NB4 (cell line): ENCODE data around the gene LCN15.

ENCODE experiments used
- DNase-seq: peaks from one replicate; pipeline ENCODE4 v3.0.0; 2010; ENCODE audit warnings: low read depth
- H3K4me3 ChIP-seq: one replicate; pipeline ENCODE4 v1.5.1; 2011; ENCODE audit warnings: mild to moderate bottlenecking, low read depth, low read length, moderate library complexity
- CTCF ChIP-seq: IDR thresholded peaks from one replicate; pipeline ENCODE4 v1.5.1; 2012; ENCODE audit warnings: low read depth, low read length
- MYC ChIP-seq: IDR thresholded peaks from 2 replicates; pipeline ENCODE4 v1.6.1; 2011; ENCODE audit warnings: low read depth, low read length
- POLR2A ChIP-seq: IDR thresholded peaks from 2 replicates; pipeline ENCODE4 v1.6.1; 2011; ENCODE audit warnings: mild to moderate bottlenecking; ENCODE audit not compliant: insufficient read length; ENCODE audit errors: extremely low read depth
- TF ChIP-seq, protein P1 (sequence below): IDR thresholded peaks from 2 replicates; pipeline ENCODE4 v1.6.1; 2011; ENCODE audit warnings: low read depth, low read length

The LCN15 gene

GRCh38 chr9:136748201-136748600 is 16.1 kb downstream of the LCN15 start, which contains the start of gene LCN6:
TSS of gene LCN6 (minus strand) at chr9:136748525. CDS start at chr9:136748483, 42 bp downstream.
- peak; percentile 48 for DNase-seq
- H3K4me3 ChIP-seq: no peak within 1 kb of the TSS
- TF ChIP-seq MYC (no peak), POLR2A (no peak), CTCF (no peak)
- TF ChIP-seq, protein P1, sequence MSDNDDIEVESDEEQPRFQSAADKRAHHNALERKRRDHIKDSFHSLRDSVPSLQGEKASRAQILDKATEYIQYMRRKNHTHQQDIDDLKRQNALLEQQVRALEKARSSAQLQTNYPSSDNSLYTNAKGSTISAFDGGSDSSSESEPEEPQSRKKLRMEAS: no peak

DNA sequence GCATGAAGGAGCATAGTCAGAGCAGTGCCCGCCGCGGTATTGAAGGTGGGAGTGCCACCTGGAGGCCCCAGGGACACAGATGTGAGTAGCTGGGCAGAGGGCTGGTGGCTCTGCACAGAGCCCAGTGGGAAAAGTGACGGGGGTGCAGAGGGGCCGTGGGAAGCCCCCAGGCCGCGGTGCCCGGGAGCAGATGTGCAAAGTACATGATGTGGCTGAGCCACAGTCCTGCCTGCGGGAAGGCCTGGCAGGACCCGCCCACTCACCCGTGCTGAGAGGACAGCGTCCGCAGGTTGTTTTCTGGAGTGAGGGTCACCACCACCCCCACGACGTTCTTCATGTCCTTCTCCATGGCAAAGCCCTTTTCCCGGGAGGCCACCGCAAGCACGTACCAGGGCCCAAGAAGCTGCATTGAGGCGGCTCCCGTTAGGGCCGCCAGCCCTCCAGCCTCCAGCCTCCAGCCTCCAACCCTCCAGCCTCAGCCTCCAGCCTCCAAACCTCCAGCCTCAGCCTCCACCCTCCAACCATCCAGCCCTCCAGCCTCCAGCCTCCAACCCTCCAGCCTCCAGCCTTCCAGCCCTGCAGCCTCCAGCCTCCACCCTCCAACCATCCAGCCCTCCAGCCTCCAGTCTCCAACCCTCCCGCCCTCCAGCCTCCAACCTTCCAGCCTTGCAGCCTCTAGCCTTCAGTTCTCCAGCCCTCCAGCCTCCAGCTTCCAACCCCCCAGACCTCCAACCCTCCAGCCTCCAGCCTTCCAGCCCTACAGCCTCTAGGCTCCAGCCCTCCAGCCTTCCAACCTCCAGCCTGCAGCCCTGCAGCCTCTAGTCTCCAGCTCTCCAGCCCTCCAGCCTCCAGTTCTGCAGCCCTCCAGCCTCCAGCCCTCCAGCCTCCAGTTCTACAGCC is 16.9 kb downstream of the LCN15 start:
- no peak for TF ChIP-seq CTCF
- TF ChIP-seq, protein P1: no peak
- no peak for TF ChIP-seq MYC
- TF ChIP-seq POLR2A: no peak
- no peak for DNase-seq
- H3K4me3 ChIP-seq: no peak overlapping the region

GRCh38 chr9:136746621-136747020 is 17.7 kb downstream of the LCN15 start:
- no peak overlapping the region for H3K4me3 ChIP-seq
- TF ChIP-seq MYC (no peak), POLR2A (no peak), CTCF (no peak)
- TF ChIP-seq, protein P1: no peak
- DNase-seq: no peak

DNA sequence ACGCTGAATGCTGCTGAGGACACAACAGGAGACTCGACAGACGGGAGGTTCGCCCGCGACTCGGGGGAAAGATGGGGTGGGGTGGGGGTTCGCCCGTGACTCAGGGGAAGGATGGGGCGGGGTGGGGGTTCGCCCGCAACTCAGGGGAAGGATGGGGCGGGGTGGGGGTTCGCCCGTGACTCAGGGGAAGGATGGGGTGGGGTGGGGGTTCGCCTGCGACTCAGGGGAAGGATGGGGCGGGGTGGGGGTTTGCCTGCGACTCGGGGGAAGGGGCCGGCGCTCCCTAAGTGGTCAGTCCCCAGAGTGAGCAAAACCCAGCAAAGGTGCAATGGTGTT is 18.2 kb downstream of the LCN15 start:
- no peak overlapping the region for H3K4me3 ChIP-seq
- DNase-seq: no peak
- TF ChIP-seq, protein P1: no peak
- no peak for TF ChIP-seq POLR2A

GRCh38 chr9:136745389-136746154 is 18.7 kb downstream of the LCN15 start:
- TF ChIP-seq MYC (no peak), CTCF (no peak), POLR2A (no peak)
- TF ChIP-seq, protein P1: no peak
- DNase-seq: no peak
- H3K4me3 ChIP-seq: no peak overlapping the region

- TF ChIP-seq POLR2A: no peak
- TF ChIP-seq, protein P1: no peak
- TF ChIP-seq CTCF: no peak
- no peak for TF ChIP-seq MYC
- DNase-seq: no peak
- H3K4me3 ChIP-seq: no peak overlapping the region
Observed at GRCh38 chr9:136744773-136745172, 19.5 kb downstream of the LCN15 start.
